GM23248 (cell line): Measurements from ENCODE around the gene CDK15.

Experiments used
- EZH2 ChIP-seq: fragments of 200-600 bp; sonication (generic); IDR thresholded peaks from 2 replicates; pipeline ENCODE4 v1.6.1; 2018; ENCODE audit warnings: antibody characterized with exemption, mild to moderate bottlenecking; ENCODE audit not compliant: insufficient read depth, poor library complexity, severe bottlenecking
- EZH2phosphoT487 ChIP-seq: fragments of 200-600 bp; sonication (generic); IDR thresholded peaks from 2 replicates; pipeline ENCODE4 v1.6.1; 2018; ENCODE audit warnings: antibody characterized with exemption, moderate library complexity, mild to moderate bottlenecking, low read depth; ENCODE audit not compliant: insufficient read depth

DNA sequence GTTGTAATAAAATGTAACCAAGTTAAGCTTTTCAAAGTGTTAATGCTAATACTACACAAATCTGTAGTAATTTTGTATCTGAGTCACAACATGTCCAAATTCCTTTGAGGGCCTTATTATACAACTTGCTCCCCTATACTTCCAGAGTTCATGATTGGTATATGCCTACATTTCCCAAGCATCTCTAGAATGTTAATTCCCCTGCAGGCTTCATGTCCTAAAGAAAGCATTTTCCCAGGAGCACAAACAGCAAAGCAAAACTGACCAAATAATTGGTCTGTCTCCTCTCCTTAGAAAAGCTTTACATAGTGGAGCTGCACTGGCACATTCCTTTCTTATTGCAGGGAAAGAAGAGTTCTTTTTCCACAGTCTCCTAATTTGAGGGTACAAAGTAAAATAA lies 29.3 kb upstream of the CDK15 start:
- TF ChIP-seq EZH2 (no peak), EZH2phosphoT487 (no peak)
